ENCODE results near the gene TFCP2L1.

Gene TFCP2L1

GRCh38 chr2:121175326-121175725, 109.7 kb downstream of the TFCP2L1 start:
- TF ChIP-seq GATA1 (IDR thresholded peaks at IDR 0.05; ENCODE audit: low read depth, low read length) (no peak), POLR2A (IDR thresholded peaks at IDR 0.05; ENCODE audit: low read length) (no peak)
- no peak for DNase-seq

GRCh38 chr2:121173806-121174205, 111.2 kb downstream of the TFCP2L1 start:
- TF ChIP-seq POLR2A (IDR thresholded peaks at IDR 0.05; ENCODE audit: low read length) (no peak), GATA1 (IDR thresholded peaks at IDR 0.05; ENCODE audit: low read depth, low read length) (no peak)
- DNase-seq, result no peak

GRCh38 chr2:121173112-121173511, 111.9 kb downstream of the TFCP2L1 start:
- TF ChIP-seq GATA1 (IDR thresholded peaks at IDR 0.05; ENCODE audit: low read depth, low read length) (no peak), POLR2A (IDR thresholded peaks at IDR 0.05; ENCODE audit: low read length) (no peak)
- DNase-seq, result no peak

- TF ChIP-seq GATA1 (IDR thresholded peaks at IDR 0.05; ENCODE audit: low read depth, low read length) (no peak), POLR2A (IDR thresholded peaks at IDR 0.05; ENCODE audit: low read length) (no peak)
- DNase-seq, result no peak
Observed at GRCh38 chr2:121172456-121172855, 112.5 kb downstream of the TFCP2L1 start.

GRCh38 chr2:121171625-121172119, 113.3 kb downstream of the TFCP2L1 start:
- peak; percentile 19 to 60 for DNase-seq
- TF ChIP-seq POLR2A (IDR thresholded peaks at IDR 0.05; ENCODE audit: low read length) (no peak), GATA1 (IDR thresholded peaks at IDR 0.05; ENCODE audit: low read depth, low read length) (no peak)

GRCh38 chr2:121170577-121170976, 114.4 kb downstream of the TFCP2L1 start:
- no peak for DNase-seq
- TF ChIP-seq POLR2A (IDR thresholded peaks at IDR 0.05; ENCODE audit: low read length) (no peak), GATA1 (IDR thresholded peaks at IDR 0.05; ENCODE audit: low read depth, low read length) (no peak)

GRCh38 chr2:121167411-121167810, 117.6 kb downstream of the TFCP2L1 start:
- no peak for TF ChIP-seq GATA1 (IDR thresholded peaks at IDR 0.05; ENCODE audit: low read depth, low read length)
- TF ChIP-seq POLR2A (IDR thresholded peaks at IDR 0.05; ENCODE audit: low read length), result no peak

More at GRCh38 chr2:121167411-121167810, 117.6 kb downstream of the TFCP2L1 start:
- DNase-seq, result no peak
